Measurements from ENCODE around the gene RTL10.

Gene RTL10

GRCh38 chr22:19875531-19876313, 21.0 kb upstream of the RTL10 start:
- Mint-ChIP-seq H3K27ac (no peak overlapping the region), H3K9me3 (no peaks in the 10 kb centered on the region), H3K27me3 (no peaks in the 10 kb centered on the region), H3K4me3 (no peak overlapping the region), H3K4me1 (peaks cover 3% of the 10 kb centered on the region), H3K36me3 (ENCODE audit: low read depth) (no peaks in the 10 kb centered on the region)
- DNase-seq (no peak), ATAC-seq (no peak)

DNA sequence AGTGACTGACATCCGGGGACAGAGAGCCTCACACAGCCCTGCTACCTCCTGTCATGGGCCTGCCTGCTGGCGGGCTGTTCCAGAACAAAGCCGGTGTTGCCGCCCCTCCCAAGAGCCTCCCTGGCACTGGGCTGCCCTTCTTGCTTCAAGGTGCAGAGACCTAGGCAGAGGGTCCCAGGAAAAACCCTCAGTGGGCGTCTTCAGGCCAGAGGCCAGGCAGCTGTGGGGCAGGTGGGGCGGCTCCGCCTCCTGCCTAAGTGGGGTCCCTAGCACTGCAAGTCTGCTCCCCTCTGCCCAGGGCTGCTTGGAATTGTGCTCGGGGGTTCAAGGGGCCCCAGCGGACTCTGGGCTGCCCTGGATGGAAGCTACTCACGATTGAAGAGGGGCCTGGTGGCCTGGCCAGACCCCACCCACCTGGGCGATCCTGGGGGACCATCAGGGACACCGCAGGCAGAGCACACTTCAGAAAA, 20.4 kb upstream of the RTL10 start:
- peaks cover 3% of the 10 kb centered on the region for H3K4me1 Mint-ChIP-seq
- ATAC-seq (no peak), DNase-seq (no peak)
- H3K27ac Mint-ChIP-seq = no peak overlapping the region
- H3K27me3 Mint-ChIP-seq = no peaks in the 10 kb centered on the region
- H3K36me3 Mint-ChIP-seq (ENCODE audit: low read depth) = no peaks in the 10 kb centered on the region
- H3K9me3 Mint-ChIP-seq = no peaks in the 10 kb centered on the region
- no peak overlapping the region for H3K4me3 Mint-ChIP-seq

GRCh38 chr22:19874307-19875060, 19.8 kb upstream of the RTL10 start:
- no peak overlapping the region for H3K4me3 Mint-ChIP-seq
- H3K4me1 Mint-ChIP-seq = peaks cover 3% of the 10 kb centered on the region
- no peak for DNase-seq

DNA sequence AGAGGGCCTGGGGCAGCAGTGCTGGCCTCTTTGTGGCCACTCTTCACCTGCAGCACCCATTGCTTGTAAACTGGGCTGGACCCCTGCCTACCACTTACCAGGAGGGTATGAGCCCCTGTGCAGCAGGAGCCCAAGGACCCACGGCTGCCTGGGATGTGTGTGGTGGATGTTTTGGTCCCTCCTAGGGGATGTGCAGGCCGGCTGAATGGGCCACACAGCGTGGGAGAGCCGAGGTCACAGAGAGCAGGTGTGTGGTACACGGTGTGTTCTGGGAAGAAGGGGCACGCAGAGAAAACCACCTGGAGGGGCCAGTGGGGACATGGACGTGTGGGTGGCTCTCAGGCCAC, 19.3 kb upstream of the RTL10 start:
- Mint-ChIP-seq H3K27ac (peak overlapping the region; percentile 42), H3K9me3 (no peaks in the 10 kb centered on the region), H3K27me3 (no peaks in the 10 kb centered on the region), H3K4me1 (peaks cover 3% of the 10 kb centered on the region), H3K4me3 (no peak overlapping the region), H3K36me3 (ENCODE audit: low read depth) (no peaks in the 10 kb centered on the region)
- ATAC-seq (no peak), DNase-seq (no peak)

More at GRCh38 chr22:19874307-19875060, 19.8 kb upstream of the RTL10 start:
- peak; percentile 27 for ATAC-seq
- Mint-ChIP-seq H3K36me3 (ENCODE audit: low read depth) (no peaks in the 10 kb centered on the region), H3K27me3 (no peaks in the 10 kb centered on the region), H3K9me3 (no peaks in the 10 kb centered on the region), H3K27ac (peak overlapping the region; percentile 42)

DNA sequence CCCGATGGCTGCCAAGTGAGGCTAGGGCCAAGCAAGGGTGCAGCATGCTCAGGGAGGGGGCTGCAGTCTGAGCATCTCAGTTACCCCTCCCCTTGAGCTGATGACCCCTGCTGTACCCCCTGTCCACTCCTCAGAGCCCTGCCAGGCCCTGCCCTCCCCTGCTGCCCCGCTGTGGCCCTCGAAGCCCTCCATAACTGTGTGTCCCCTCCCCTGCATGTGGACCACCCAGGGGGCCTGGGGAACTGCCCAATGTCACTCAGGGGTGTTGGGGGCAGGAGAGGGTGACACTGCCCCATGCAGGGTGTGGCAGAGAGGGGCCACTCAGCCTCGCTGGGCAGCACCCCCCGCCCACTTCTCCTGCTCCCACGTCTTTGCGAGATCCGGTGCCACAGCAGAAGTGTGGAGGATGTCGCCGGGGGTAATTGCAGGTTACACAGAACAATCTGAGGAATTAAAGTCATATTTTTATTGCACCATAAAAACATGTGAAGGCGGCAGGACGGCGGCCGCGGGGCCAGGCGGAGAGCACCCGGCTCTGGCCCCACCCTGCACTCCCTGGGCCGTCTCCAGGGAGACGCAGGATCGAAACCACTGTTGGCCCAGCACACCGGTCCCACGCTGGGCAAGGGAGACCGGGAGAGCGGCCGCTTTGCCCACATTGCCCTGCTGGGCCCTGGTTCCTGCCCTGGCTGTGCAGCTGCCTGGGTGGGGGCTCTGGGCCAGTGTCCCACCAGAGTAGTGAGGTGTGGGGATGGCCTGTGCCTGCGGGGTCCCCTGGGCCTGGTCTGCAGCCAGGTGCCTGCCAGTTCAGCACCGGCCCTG, 18.7 kb upstream of the RTL10 start:
- H3K4me1 Mint-ChIP-seq = peaks cover 3% of the 10 kb centered on the region
- no peak overlapping the region for H3K4me3 Mint-ChIP-seq
- no peaks in the 10 kb centered on the region for H3K27me3 Mint-ChIP-seq
- H3K9me3 Mint-ChIP-seq = no peaks in the 10 kb centered on the region
- no peak overlapping the region for H3K27ac Mint-ChIP-seq
- no peak for DNase-seq
- ATAC-seq = no peak
- no peaks in the 10 kb centered on the region for H3K36me3 Mint-ChIP-seq (ENCODE audit: low read depth)

- H3K27ac Mint-ChIP-seq = no peak overlapping the region
Measured at GRCh38 chr22:19872779-19873137, 18.1 kb upstream of the RTL10 start.

GRCh38 chr22:19871845-19872778, 17.4 kb upstream of the RTL10 start:
- DNase-seq = no peak
- Mint-ChIP-seq H3K27ac (no peak overlapping the region), H3K4me1 (peaks cover 3% of the 10 kb centered on the region), H3K36me3 (ENCODE audit: low read depth) (no peaks in the 10 kb centered on the region), H3K9me3 (no peaks in the 10 kb centered on the region), H3K4me3 (no peak overlapping the region), H3K27me3 (no peaks in the 10 kb centered on the region)
- ATAC-seq = no peak

More at GRCh38 chr22:19872779-19873137, 18.1 kb upstream of the RTL10 start:
- H3K4me3 Mint-ChIP-seq = no peak overlapping the region
- H3K9me3 Mint-ChIP-seq = no peaks in the 10 kb centered on the region
- no peaks in the 10 kb centered on the region for H3K36me3 Mint-ChIP-seq (ENCODE audit: low read depth)
- DNase-seq = no peak
- H3K4me1 Mint-ChIP-seq = peaks cover 3% of the 10 kb centered on the region
- no peak for ATAC-seq
- H3K27me3 Mint-ChIP-seq = no peaks in the 10 kb centered on the region

DNA sequence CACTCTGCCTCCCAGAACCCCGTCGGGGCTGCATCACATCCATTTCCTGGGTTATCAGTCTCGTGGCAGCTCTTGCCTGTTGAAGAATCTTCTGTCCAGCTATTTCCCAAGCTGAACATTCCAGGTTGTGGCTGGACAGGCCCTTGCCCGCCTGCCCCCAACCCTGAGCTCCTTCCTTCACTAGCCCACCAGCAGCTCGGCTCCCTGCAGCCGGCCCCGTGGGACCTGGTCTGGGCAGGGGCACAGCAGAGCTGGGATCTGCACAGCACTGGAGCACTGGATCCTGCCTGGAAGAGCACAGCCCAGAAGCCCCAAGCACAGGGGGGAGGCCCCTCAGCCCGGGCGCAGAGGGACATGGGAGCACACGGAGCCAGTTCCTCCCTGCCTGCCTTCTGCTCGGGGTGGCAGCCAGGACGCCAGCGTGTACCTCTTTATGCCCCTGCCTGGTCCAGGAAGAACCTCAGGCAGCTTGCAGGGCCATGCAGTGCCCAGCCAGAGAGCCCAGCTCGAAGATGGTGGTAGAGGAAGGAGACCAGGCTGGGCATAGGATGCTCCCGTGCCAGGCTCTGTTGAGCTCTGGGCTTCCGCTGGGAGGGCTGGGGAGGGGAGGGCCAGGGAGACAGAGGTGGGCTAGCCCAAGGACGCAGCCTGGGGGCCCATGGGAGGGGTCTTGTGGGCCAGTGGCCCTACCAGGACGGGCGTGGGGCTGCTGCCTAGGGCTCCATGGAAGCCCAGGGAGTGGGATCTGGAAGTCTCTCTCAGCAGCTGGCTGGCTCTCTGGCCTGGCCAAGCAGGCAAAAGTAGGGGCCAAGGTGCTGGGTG, 16.6 kb upstream of the RTL10 start:
- Mint-ChIP-seq H3K36me3 (ENCODE audit: low read depth) (no peaks in the 10 kb centered on the region), H3K9me3 (no peaks in the 10 kb centered on the region), H3K27me3 (no peaks in the 10 kb centered on the region), H3K27ac (no peak overlapping the region), H3K4me1 (peaks cover 3% of the 10 kb centered on the region), H3K4me3 (no peak overlapping the region)
- ATAC-seq (no peak), DNase-seq (no peak)

DNA sequence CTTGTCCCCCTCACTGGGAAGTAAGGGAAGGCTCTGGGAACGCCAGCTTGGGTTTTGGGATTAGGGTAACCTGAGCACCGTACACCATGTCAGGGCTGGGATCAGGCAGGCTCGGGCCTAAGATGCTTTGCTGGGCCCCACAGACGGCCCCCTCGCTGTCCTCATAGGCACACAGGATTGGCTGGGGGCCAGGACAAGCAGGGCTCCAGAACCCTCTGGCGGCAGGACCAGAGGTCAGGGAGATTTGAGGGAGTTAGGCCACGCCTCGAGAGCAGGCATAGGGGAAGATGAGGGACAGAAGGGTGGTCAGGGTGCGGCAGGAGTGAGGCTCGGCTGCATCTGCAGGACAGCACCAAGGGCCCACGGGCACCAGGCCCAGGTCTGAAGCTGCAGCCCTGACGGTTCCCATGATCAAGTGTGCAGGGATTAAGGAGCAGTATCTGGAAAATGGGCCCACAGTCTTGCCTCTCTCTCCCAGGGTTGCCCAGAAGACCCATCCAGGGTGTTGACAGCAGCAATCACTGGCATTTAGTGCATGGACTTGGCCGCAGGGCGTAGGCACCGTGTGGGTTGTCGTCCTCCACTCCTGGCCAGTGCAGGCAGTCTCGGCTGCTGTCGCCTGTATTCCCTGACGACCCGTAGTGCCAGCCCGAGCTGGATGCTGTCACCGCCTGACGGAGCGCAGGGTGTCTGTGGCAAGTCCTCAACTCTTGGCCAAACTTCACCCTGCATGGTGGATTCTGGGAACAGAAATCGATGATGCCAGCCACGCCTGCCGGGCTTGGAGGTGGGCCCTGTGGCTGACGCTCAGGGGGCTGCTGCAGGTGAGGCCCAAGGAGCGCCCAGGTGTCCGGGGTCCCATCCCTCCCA, 15.7 kb upstream of the RTL10 start:
- ATAC-seq (no peak), DNase-seq (no peak)
- Mint-ChIP-seq H3K27me3 (no peaks in the 10 kb centered on the region), H3K36me3 (ENCODE audit: low read depth) (no peaks in the 10 kb centered on the region), H3K27ac (no peak overlapping the region), H3K4me3 (no peak overlapping the region), H3K9me3 (no peaks in the 10 kb centered on the region), H3K4me1 (peaks cover 3% of the 10 kb centered on the region)

DNA sequence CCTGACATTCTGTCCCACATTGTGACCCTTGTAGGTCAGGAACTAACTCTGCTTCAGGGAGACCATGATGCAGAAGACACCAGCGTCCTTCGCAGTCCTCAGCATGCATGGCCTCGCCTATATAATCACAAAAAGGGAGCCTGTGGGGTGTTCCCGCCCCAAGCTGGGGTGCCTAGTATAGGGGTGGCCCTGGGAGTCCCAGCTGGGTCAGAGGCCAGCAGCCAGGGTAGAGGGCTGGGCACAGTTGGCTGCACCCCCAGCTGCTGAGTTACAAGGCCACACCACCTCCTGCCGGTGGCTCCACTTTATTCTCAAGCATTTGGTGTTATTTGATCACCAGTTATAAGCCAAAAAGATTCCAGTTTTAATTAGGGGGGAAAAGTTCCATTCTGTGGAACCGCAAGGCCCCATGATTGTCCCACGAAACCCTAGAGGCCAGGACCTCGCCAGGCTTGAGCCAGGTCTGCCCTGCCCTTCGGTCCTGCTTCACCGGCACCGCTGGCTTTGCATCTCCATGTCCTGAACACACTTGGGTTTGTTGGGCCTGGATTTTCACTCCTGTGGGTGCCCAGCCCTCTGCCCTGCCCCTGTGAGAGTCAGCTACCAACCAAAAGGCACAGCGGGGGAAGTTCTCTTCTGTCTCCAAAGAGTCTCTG, 15.0 kb upstream of the RTL10 start:
- H3K9me3 Mint-ChIP-seq = no peaks in the 10 kb centered on the region
- H3K27ac Mint-ChIP-seq = no peak overlapping the region

DNA sequence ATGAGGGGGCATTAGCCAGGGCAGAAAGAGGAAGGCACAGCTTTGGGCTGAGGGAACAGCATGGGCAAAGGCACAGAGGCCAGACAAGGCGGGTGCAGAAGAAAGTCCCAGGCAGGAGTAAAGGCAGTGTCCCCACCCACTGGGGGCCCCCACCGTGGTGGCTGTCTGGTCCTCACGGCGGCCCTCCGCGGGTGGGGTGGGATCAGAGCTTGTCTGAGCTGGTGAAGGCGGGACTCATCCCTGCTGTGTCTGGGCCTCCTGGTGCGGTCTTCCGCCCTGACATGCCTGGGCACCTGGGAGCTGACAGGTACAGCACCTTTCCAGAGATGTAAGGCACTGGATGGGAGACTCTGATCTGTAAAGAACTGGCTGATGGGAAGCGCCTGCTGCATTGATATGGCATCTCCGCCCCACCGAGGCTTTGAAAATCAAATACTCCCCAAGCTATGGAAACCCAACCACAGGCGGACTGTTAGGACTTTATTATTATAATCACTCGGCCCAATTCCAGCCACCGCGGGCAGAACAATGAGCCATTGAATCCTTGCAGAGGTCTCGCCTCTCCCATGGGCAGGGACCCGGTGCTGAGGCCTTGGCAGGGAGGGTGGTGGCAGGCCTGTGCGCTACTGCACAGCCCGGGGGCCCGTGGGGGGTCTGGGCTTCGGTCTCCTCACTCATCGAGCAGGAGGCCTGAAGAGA, 14.2 kb upstream of the RTL10 start:
- Mint-ChIP-seq H3K9me3 (no peaks in the 10 kb centered on the region), H3K27ac (no peak overlapping the region), H3K4me3 (no peak overlapping the region), H3K4me1 (no peaks in the 10 kb centered on the region), H3K27me3 (no peaks in the 10 kb centered on the region), H3K36me3 (ENCODE audit: low read depth) (no peaks in the 10 kb centered on the region)
- DNase-seq = no peak
- no peak for ATAC-seq

More for the DNA sequence above, 15.0 kb upstream of the RTL10 start:
- H3K4me1 Mint-ChIP-seq = peaks cover 3% of the 10 kb centered on the region
- no peaks in the 10 kb centered on the region for H3K27me3 Mint-ChIP-seq
- no peaks in the 10 kb centered on the region for H3K36me3 Mint-ChIP-seq (ENCODE audit: low read depth)
- DNase-seq (no peak), ATAC-seq (no peak)
- no peak overlapping the region for H3K4me3 Mint-ChIP-seq

DNA sequence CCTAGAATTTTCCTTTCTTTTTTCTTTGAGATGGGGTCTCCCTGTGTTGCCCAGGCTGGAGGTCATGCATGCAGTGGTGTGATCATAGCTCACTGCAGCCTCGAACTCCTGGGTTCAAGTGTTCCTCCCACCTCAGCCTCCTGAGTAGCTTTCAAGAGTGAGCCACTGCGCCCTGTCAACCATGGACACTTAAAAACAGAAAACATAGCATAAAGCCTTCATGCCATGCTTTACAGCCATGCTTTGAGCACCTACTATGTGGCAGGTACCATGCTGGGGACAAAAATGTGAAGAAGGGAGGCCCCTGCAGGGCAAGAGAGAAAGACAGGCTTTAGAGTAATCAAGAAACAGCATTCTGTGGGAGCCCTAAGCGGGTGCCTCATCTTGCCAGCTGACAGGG, 13.7 kb upstream of the RTL10 start:
- Mint-ChIP-seq H3K27ac (no peak overlapping the region), H3K36me3 (ENCODE audit: low read depth) (no peaks in the 10 kb centered on the region), H3K4me1 (no peaks in the 10 kb centered on the region), H3K27me3 (no peaks in the 10 kb centered on the region), H3K4me3 (no peak overlapping the region), H3K9me3 (no peaks in the 10 kb centered on the region)
- no peak for ATAC-seq
- no peak for DNase-seq

Measured in activated naive CD8-positive, alpha-beta T cell treated with anti-CD3 and anti-CD28 coated beads, Interleukin-2, amount 50 U/mL, for 24 hours (primary cell).